Mucosa of stomach (tissue), 1 donor: ENCODE data around the gene HSD17B12.
"Not testable (repeated sequence)": the region's sequence is repeated elsewhere in the genome, so short reads cannot be mapped to it uniquely, and the experiment has no call there.

Experiments used
- H3K27me3 ChIP-seq: one replicate; pipeline ENCODE4 v1.7.0; 2013; ENCODE audit warnings: mild to moderate bottlenecking, low read length; ENCODE audit not compliant: control insufficient read depth, insufficient read depth
- H3K36me3 ChIP-seq: one replicate; pipeline ENCODE4 v1.7.0; 2013; ENCODE audit warnings: low read length; ENCODE audit not compliant: control insufficient read depth, insufficient read depth
- H3K4me1 ChIP-seq: one replicate; pipeline ENCODE4 v1.7.0; 2013; ENCODE audit warnings: mild to moderate bottlenecking, low read length; ENCODE audit not compliant: control insufficient read depth, insufficient read depth
- H3K4me3 ChIP-seq: one replicate; pipeline ENCODE4 v1.7.0; 2013; ENCODE audit warnings: low read length
- H3K9ac ChIP-seq: one replicate; pipeline ENCODE4 v1.7.0; 2013; ENCODE audit warnings: mild to moderate bottlenecking, low read length, moderate library complexity
- H3K9me3 ChIP-seq: one replicate; pipeline ENCODE4 v1.7.0; 2013; ENCODE audit warnings: mild to moderate bottlenecking, low read length, moderate library complexity; ENCODE audit not compliant: control insufficient read depth
- donor health status: Pancreatic carcinoma.

The HSD17B12 gene

GRCh38 chr11:43756575-43756974, 76.0 kb downstream of the HSD17B12 start:
- Histone ChIP-seq H3K4me1 (no peaks in the 10 kb centered on the region), H3K9ac (no peak overlapping the region), H3K36me3 (no peaks in the 10 kb centered on the region), H3K9me3 (no peaks in the 10 kb centered on the region), H3K27me3 (no peaks in the 10 kb centered on the region), H3K4me3 (no peak overlapping the region)

- H3K27me3 ChIP-seq = no peaks in the 10 kb centered on the region
- no peak overlapping the region for H3K4me3 ChIP-seq
- H3K9me3 ChIP-seq = no peaks in the 10 kb centered on the region
- H3K9ac ChIP-seq = no peak overlapping the region
- H3K36me3 ChIP-seq = no peaks in the 10 kb centered on the region
- H3K4me1 ChIP-seq = no peaks in the 10 kb centered on the region
Measured at GRCh38 chr11:43758927-43759326, 78.4 kb downstream of the HSD17B12 start.

GRCh38 chr11:43760902-43761301, 80.4 kb downstream of the HSD17B12 start:
- Histone ChIP-seq H3K4me3 (no peak overlapping the region), H3K27me3 (no peaks in the 10 kb centered on the region), H3K4me1 (no peaks in the 10 kb centered on the region), H3K9ac (no peak overlapping the region), H3K9me3 (no peaks in the 10 kb centered on the region), H3K36me3 (no peaks in the 10 kb centered on the region)

- Histone ChIP-seq H3K9me3 (no peaks in the 10 kb centered on the region), H3K4me3 (no peak overlapping the region), H3K27me3 (no peaks in the 10 kb centered on the region), H3K4me1 (no peaks in the 10 kb centered on the region), H3K36me3 (no peaks in the 10 kb centered on the region), H3K9ac (no peak overlapping the region)
Measured at GRCh38 chr11:43765194-43765593, 84.7 kb downstream of the HSD17B12 start.

GRCh38 chr11:43768654-43769053, 88.1 kb downstream of the HSD17B12 start:
- not testable (repeated sequence) for H3K4me3 ChIP-seq, H3K36me3 ChIP-seq, H3K9ac ChIP-seq, H3K9me3 ChIP-seq, H3K4me1 ChIP-seq, H3K27me3 ChIP-seq

GRCh38 chr11:43770173-43770572, 89.6 kb downstream of the HSD17B12 start:
- Histone ChIP-seq H3K4me1 (no peaks in the 10 kb centered on the region), H3K27me3 (no peaks in the 10 kb centered on the region), H3K36me3 (no peaks in the 10 kb centered on the region), H3K9ac (no peak overlapping the region), H3K4me3 (no peak overlapping the region), H3K9me3 (no peaks in the 10 kb centered on the region)

GRCh38 chr11:43772733-43773132, 92.2 kb downstream of the HSD17B12 start:
- no peaks in the 10 kb centered on the region for H3K36me3 ChIP-seq
- no peaks in the 10 kb centered on the region for H3K27me3 ChIP-seq
- H3K4me1 ChIP-seq = no peaks in the 10 kb centered on the region
- no peak overlapping the region for H3K9ac ChIP-seq
- no peak overlapping the region for H3K4me3 ChIP-seq
- H3K9me3 ChIP-seq = no peaks in the 10 kb centered on the region

- Histone ChIP-seq H3K4me3 (no peak overlapping the region), H3K9me3 (no peaks in the 10 kb centered on the region), H3K9ac (no peak overlapping the region), H3K27me3 (no peaks in the 10 kb centered on the region), H3K4me1 (no peaks in the 10 kb centered on the region), H3K36me3 (no peaks in the 10 kb centered on the region)
Measured at GRCh38 chr11:43774786-43775185, 94.2 kb downstream of the HSD17B12 start.

GRCh38 chr11:43779306-43779705, 98.8 kb downstream of the HSD17B12 start:
- no peaks in the 10 kb centered on the region for H3K4me1 ChIP-seq
- no peaks in the 10 kb centered on the region for H3K36me3 ChIP-seq
- H3K27me3 ChIP-seq = no peaks in the 10 kb centered on the region
- H3K4me3 ChIP-seq = no peak overlapping the region
- H3K9me3 ChIP-seq = no peaks in the 10 kb centered on the region
- H3K9ac ChIP-seq = no peak overlapping the region

GRCh38 chr11:43784301-43784700, 103.8 kb downstream of the HSD17B12 start:
- Histone ChIP-seq H3K4me3 (no peak overlapping the region), H3K36me3 (no peaks in the 10 kb centered on the region), H3K9ac (no peak overlapping the region), H3K4me1 (no peaks in the 10 kb centered on the region), H3K27me3 (no peaks in the 10 kb centered on the region), H3K9me3 (no peaks in the 10 kb centered on the region)

- H3K36me3 ChIP-seq = no peaks in the 10 kb centered on the region
- no peaks in the 10 kb centered on the region for H3K9me3 ChIP-seq
- no peak overlapping the region for H3K9ac ChIP-seq
- H3K4me3 ChIP-seq = no peak overlapping the region
- H3K4me1 ChIP-seq = no peaks in the 10 kb centered on the region
- H3K27me3 ChIP-seq = no peaks in the 10 kb centered on the region
Measured at GRCh38 chr11:43784866-43785265, 104.3 kb downstream of the HSD17B12 start.

GRCh38 chr11:43785318-43785717, 104.8 kb downstream of the HSD17B12 start:
- Histone ChIP-seq H3K4me1 (no peaks in the 10 kb centered on the region), H3K9ac (no peak overlapping the region), H3K4me3 (no peak overlapping the region), H3K27me3 (no peaks in the 10 kb centered on the region), H3K9me3 (no peaks in the 10 kb centered on the region), H3K36me3 (no peaks in the 10 kb centered on the region)

- Histone ChIP-seq H3K9me3 (no peaks in the 10 kb centered on the region), H3K4me3 (no peak overlapping the region), H3K36me3 (no peaks in the 10 kb centered on the region)
Measured at GRCh38 chr11:43786016-43786415, 105.5 kb downstream of the HSD17B12 start.

More at GRCh38 chr11:43786016-43786415, 105.5 kb downstream of the HSD17B12 start:
- no peaks in the 10 kb centered on the region for H3K27me3 ChIP-seq
- H3K4me1 ChIP-seq = no peaks in the 10 kb centered on the region
- H3K9ac ChIP-seq = no peak overlapping the region
